GM12875 (cell line): ENCODE data around the gene DHX38.
"Not testable (repeated sequence)": the region's sequence is repeated elsewhere in the genome, so short reads cannot be mapped to it uniquely, and the experiment has no call there.

ENCODE experiments used
- H3K4me3 ChIP-seq: one replicate; pipeline ENCODE4 v1.5.1; 2011; ENCODE audit warnings: low read depth, low read length, control low read depth
- TF ChIP-seq, protein P1 (sequence below): IDR thresholded peaks from 2 replicates; pipeline ENCODE4 v1.5.1; 2011; ENCODE audit warnings: low read depth, mild to moderate bottlenecking, control low read depth, inconsistent platforms, low read length, moderate library complexity, borderline replicate concordance; ENCODE audit not compliant: insufficient read depth

DHX38 gene

DNA sequence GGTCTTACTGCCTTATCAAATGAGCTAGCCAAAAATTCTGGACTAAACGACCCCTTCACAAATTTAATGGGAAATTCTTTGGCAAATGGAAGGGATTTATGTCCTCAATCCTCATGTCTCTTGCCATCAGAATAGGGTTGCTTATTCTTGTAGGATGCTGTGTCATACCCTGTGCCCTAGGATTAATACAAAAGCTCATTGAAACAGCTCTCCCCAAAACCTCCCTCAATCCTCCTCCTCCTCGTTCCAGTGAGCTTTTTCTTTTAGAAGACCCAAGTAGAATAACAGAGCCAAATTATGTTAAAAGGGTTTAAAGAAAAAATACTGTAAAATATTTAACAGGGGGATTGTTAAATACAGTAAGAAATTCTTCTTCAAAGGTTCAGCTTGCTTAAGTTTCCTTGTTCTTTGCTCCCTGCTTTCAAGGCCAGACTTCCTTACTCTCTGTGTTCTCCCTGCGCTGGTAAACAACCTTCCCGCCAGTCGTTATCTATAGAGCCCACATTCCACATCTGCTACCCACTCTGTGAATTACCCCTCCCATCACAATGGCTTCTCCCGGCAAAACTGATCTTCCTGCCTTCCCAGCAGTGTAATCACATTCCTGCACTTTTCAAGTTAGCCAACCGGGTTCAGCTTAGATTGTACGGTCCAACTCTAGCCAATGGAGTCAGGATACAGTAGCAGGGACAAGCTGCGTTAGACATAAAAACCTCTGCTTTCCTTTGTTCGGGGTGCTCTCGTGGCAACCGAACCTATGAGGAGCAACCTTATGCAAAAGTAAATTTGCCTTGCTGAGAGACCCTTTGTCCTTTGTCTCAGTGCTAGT lies 20.9 kb upstream of the DHX38 start:
- no peak overlapping the region for H3K4me3 ChIP-seq
- TF ChIP-seq, protein P1, sequence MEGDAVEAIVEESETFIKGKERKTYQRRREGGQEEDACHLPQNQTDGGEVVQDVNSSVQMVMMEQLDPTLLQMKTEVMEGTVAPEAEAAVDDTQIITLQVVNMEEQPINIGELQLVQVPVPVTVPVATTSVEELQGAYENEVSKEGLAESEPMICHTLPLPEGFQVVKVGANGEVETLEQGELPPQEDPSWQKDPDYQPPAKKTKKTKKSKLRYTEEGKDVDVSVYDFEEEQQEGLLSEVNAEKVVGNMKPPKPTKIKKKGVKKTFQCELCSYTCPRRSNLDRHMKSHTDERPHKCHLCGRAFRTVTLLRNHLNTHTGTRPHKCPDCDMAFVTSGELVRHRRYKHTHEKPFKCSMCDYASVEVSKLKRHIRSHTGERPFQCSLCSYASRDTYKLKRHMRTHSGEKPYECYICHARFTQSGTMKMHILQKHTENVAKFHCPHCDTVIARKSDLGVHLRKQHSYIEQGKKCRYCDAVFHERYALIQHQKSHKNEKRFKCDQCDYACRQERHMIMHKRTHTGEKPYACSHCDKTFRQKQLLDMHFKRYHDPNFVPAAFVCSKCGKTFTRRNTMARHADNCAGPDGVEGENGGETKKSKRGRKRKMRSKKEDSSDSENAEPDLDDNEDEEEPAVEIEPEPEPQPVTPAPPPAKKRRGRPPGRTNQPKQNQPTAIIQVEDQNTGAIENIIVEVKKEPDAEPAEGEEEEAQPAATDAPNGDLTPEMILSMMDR, result no peak

DNA sequence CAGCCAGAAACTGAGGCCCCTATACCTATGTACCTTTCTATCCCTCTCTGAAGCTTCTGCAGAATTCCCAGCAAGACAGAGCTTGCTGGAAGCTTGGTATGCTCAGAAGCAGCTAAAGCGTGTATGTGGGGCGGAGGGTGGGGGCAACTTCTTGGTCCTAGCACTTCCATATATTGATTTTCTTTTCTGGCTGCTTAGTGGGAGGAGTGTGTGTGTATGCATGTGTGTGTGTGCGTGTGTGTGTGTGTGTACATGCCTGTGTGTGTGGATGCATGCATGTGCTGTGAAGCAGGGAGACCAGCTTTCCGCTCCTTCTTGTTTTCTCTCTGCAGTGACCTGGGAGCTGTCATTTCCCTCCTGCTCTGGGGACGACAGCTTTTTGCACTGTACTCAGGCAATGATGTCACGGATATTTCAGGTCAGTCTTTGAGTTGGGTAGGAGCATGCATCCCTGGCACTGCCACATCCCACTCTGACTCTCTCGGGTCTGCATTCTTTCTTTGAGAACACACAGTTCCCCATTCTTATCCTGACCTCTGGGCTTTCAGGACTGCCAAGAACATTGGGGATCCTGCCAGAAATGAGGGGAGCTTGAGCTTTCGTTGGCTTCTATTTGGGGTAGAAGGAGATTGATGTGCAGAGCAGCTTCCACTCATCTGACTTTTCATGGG lies 20.0 kb upstream of the DHX38 start:
- H3K4me3 ChIP-seq, result no peak overlapping the region
- TF ChIP-seq, protein P1, result no peak

DNA sequence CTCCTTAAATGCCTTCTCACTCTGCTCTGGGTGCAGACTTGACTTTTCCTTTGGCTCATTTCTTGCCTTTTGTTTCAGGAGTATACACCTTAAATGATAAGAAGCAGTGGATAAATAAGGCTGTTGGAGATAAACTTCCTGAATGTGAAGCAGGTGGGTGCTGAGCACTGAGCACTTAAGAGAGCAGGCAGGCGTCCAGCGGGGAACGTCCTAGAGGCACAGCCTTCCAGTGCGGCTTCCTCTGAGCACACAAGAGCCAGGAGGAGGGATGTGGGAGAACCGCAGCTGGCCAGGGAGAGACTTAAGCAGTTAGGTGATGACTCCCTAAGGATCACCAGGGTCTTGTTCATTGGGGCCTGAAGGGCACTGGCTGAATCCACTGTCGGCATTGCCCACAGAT lies 18.6 kb upstream of the DHX38 start:
- H3K4me3 ChIP-seq, result not testable (repeated sequence)

DNA sequence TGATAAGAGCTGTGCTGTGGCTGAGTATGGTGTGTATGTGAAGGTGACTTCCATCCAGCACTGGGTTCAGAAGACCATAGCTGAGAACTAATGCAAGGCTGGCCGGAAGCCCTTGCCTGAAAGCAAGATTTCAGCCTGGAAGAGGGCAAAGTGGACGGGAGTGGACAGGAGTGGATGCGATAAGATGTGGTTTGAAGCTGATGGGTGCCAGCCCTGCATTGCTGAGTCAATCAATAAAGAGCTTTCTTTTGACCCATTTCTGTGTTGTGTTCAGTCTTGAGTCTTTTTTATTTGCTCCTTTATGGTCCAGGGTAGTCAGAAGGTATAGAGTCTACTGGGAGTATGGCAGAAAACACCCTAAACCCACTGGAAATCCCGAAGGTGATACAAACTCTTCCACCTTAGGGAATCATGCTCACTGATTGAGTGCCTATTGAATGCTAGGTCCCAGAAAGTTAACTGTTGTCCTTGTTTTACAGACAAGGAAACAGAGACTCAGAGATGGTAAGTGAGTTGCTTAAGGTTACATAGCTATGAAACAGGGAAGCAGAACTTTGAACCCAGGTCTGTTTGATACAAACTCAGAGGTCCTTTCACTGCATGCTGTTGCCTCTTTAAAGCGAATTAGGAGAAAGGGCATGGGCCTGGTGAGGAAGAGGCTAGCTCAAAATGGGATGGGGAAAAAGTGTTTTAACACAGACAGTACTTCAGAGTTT lies 16.5 kb upstream of the DHX38 start:
- not testable (repeated sequence) for H3K4me3 ChIP-seq

DNA sequence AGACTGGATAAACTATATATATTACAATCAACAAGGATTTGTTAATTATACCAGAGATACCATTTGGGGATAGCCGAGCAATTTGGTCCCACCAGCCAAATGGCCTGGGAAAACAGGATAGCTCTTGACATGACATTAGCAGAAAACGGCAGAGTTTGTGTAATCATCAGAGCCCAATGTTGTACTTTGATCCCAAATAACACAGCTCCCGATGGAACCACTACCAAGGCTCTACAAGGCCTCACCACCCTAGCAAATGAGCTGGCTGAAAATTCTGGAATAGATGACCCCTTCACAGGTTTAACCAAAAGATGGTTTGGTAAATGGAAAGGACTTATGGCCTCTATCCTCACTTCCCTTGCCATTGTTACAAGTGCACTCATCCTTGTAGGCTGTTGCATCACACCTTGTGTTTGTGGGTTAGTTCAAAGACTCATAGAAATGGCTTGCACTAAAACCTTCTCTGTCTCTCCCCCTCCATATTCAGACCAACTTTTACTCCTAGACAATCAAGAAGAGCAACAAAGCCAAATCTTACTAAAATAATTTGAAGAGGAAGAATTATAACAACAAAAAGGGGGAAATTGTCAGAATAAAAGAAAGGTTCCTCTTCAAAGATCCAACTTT lies 9.8 kb upstream of the DHX38 start:
- TF ChIP-seq, protein P1, result no peak
- no peak overlapping the region for H3K4me3 ChIP-seq

DNA sequence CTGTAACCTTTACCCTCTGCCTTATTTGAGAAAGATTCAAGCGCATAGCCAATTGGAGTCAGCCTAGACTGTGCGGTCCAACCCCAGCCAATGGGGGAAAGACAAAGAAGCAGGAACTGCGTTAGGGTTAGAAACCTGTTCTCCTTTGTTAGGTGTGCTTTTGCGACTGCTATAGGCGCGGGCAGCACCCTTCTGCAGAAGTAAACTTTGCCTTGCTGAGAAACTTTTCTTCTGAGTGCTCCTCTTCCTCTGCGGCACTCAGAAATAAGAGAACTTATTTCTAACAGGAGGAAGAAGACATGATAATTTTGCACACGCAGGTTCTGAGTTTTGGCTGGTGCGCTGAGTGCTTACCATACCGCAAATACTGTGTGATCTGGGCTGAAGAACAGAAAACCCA lies 9.2 kb upstream of the DHX38 start:
- H3K4me3 ChIP-seq, result no peak overlapping the region
- TF ChIP-seq, protein P1, result no peak

DNA sequence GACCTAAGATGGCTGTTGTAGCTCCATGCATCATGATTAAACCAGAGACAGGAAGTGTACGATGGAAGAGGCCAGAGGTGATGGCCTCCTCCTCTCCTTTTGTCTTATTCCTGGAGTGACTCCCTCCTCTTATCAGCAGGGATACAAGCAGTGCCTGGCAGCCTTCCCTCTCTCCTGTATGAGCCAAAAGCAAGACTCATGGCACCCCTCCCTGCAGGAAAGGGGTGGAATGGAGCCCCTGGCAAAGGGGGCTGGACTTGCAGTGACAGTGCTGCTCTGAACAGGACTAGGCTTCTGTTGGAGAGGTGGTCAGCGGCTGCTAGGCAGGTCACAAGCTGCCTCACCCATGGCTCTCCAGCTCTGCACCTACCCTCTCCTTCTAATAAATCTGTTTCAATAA lies 8.6 kb upstream of the DHX38 start:
- H3K4me3 ChIP-seq, result no peak overlapping the region
- TF ChIP-seq, protein P1, result no peak

DNA sequence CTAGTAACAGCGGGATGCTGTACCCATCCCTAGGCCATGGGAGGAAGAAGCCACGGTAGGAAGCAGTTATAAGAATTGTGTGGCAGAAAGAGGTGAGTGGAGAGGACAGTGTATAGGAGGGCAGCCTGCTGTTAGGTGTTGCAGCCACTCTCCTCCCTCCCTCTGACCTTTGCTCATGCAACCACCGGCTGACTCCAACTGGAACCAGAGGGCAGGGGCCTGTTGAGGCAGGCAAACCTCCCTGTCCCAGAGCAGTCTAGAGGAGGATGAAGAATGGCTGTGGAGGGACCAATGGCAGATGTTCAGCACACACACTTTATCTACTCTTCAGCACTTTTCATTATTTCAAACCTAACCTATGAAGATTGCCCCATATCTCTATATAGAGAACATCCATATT lies 2.4 kb upstream of the DHX38 start:
- TF ChIP-seq, protein P1, result no peak
- no peak overlapping the region for H3K4me3 ChIP-seq
